Measurements from ENCODE around the gene CYP11A1. TPM values are rescaled to one million over a fixed set of nuclear protein-coding genes. Genes with fewer than 3 reads are reported as not detected.

The CYP11A1 gene
- polyA plus RNA-seq (2013, experiment 1 of 2), result 1.7 TPM
- polyA plus RNA-seq (2013, experiment 2 of 2), result 2.2 TPM

GRCh38 chr15:74367296-74367854 is at the start of gene CYP11A1:
CYP11A1 (minus strand) TSS chr15:74367646; CDS start chr15:74367585, 61 bp downstream.
- peak within 1 kb of the TSS; percentile 67; the same call in 1 of the 2 replicates for H3K4me3 ChIP-seq (ENCODE audit: low read length)
- H3K9me3 ChIP-seq (ENCODE audit: insufficient read depth, low read depth, low read length), result no peaks in the 10 kb centered on the region
- H3K27me3 ChIP-seq (ENCODE audit: insufficient read depth, low read length), result peaks cover 29% of the 10 kb centered on the region
- 87% methylated on average over 12 of the region's 12 CpGs for WGBS
- peaks cover 12% of the 10 kb centered on the region for H3K4me1 ChIP-seq (ENCODE audit: insufficient read depth, low read length)
- no peak within 1 kb of the TSS for H3K9ac ChIP-seq (ENCODE audit: low read depth, low read length)
- no peaks in the 10 kb centered on the region for H3K36me3 ChIP-seq (ENCODE audit: insufficient read depth, low read length)
- no peak within 1 kb of the TSS for H3K27ac ChIP-seq (ENCODE audit: low read depth, low read length)

GRCh38 chr15:74417225-74417624 is 49.8 kb upstream of the CYP11A1 start:
- Histone ChIP-seq H3K36me3 (ENCODE audit: insufficient read depth, low read length) (peaks cover 45% of the 10 kb centered on the region), H3K4me1 (ENCODE audit: insufficient read depth, low read length) (peaks cover 11% of the 10 kb centered on the region), H3K9me3 (ENCODE audit: insufficient read depth, low read depth, low read length) (no peaks in the 10 kb centered on the region), H3K27me3 (ENCODE audit: insufficient read depth, low read length) (no peaks in the 10 kb centered on the region), H3K4me3 (ENCODE audit: low read length) (no peak overlapping the region), H3K9ac (ENCODE audit: low read depth, low read length) (no peak overlapping the region), H3K27ac (ENCODE audit: low read depth, low read length) (no peak overlapping the region)
- WGBS, result 91% methylated on average over 13 of the region's 13 CpGs

DNA sequence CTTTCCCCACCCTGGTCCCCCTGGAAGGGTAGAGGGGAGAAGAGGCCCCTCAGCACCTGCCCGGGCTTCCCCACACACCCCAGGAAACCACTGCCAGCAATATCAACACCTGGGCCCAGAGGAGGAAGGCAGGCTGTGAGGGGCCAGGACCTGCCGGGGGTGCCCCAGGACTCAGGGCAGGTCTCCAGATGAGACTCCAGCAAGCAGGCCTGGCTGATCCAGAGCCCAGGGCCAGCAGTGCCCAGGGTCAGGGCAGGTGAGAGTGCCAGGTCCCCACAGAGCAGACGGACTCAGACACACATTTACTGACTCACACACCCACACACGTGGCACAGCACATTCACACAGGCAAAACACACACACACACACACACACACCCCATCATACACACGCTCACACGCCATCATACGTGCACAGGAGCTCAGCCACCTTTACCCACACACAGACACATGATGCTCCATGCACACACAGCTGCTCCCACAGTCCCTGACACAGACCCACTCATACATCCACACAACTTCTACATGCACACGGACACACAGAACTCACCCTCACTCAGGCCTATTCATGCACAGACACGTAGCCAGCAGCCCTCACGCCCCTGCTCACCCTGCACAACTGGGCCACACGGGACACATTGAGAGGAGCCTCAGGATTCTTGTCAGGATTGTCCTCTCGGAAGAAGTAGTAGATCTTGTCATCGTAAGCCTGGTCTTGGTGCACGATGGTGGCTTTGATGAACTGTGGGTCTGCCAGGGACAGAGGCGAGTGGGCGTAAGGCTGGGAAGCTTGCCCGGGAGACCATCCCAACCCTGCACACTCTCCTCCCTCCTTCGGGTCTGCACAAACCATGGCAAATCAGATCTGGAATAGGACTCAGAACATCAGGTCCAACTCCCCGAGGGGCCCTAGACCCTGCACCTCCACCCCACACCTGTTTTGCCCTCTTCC is 48.8 kb upstream of the CYP11A1 start:
- Histone ChIP-seq H3K4me3 (ENCODE audit: low read length) (no peak overlapping the region), H3K36me3 (ENCODE audit: insufficient read depth, low read length) (peaks cover 51% of the 10 kb centered on the region)

DNA sequence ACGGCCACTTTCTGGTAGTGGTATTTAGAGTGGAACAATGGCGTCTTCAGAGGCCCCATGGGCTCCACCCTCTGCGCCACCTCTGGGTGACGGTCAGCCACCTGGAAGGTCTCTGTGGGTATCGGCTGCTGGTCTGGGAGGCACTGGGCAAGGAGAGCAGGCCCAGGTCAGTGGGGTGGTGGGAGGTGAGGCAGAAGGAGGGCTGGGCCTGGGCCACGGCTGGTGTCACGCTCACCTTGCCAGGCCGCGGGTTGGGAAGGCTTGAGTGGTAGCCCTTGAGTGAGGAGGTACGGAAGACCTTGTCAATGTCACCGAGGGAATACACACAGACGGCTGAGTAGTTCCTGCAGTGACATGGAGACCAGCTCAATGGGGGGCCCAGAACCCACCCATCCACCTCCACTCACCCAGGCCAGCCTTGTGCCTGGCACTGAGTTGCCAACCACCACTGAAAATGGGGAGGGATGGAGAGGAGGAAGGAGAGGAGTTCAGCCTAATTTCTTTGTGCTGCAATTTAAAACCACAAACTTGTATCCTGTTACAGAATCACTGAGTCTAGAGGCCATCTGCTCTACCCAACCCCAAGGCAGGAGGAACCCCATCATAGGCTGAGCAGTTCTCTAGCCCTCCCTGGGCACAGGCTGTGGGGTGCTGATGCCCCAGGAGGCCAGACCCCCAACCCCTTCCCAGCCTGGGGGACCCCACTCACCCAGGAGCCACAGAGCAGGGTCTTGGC is 47.3 kb upstream of the CYP11A1 start:
- Histone ChIP-seq H3K4me1 (ENCODE audit: insufficient read depth, low read length) (no peaks in the 10 kb centered on the region), H3K27me3 (ENCODE audit: insufficient read depth, low read length) (no peaks in the 10 kb centered on the region), H3K36me3 (ENCODE audit: insufficient read depth, low read length) (peaks cover 63% of the 10 kb centered on the region), H3K9ac (ENCODE audit: low read depth, low read length) (no peak overlapping the region), H3K9me3 (ENCODE audit: insufficient read depth, low read depth, low read length) (no peaks in the 10 kb centered on the region), H3K27ac (ENCODE audit: low read depth, low read length) (no peak overlapping the region), H3K4me3 (ENCODE audit: low read length) (no peak overlapping the region)
- WGBS, result 97% methylated on average over 12 of the region's 12 CpGs

More for the DNA sequence above, 48.8 kb upstream of the CYP11A1 start:
- no peaks in the 10 kb centered on the region for H3K9me3 ChIP-seq (ENCODE audit: insufficient read depth, low read depth, low read length)
- WGBS, result 93% methylated on average over 18 of the region's 19 CpGs
- H3K27ac ChIP-seq (ENCODE audit: low read depth, low read length), result no peak overlapping the region
- H3K9ac ChIP-seq (ENCODE audit: low read depth, low read length), result no peak overlapping the region
- no peaks in the 10 kb centered on the region for H3K27me3 ChIP-seq (ENCODE audit: insufficient read depth, low read length)
- peaks cover 2% of the 10 kb centered on the region; the same call in 1 of the 2 replicates for H3K4me1 ChIP-seq (ENCODE audit: insufficient read depth, low read length)

DNA sequence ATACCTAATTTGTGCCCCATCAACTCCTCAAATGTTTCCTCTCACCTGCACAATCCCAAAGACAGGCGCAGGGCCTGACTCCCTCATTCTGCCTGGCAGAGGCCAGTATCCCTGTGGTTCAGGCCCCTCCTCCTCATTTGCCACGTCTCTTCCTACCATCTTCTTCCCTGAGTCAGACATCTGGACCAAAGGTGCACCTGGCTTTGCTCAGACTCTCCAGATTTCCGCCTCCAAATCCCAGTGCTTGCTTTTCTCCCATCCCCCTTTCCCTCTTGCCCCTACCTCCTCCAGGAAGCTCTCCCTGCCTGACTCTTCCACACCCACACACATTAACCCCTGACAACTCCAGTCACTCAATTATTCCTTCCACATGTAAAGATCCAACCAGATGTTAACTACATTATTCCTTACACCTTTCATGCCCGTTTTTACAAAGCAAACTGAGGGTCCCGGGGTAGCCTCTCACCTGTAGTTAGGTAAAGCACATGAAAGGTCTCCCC is 46.7 kb upstream of the CYP11A1 start:
- no peaks in the 10 kb centered on the region for H3K4me1 ChIP-seq (ENCODE audit: insufficient read depth, low read length)
- H3K27me3 ChIP-seq (ENCODE audit: insufficient read depth, low read length), result no peaks in the 10 kb centered on the region
- no peak overlapping the region for H3K27ac ChIP-seq (ENCODE audit: low read depth, low read length)
- 94% methylated on average over 5 of the region's 5 CpGs for WGBS
- peaks cover 63% of the 10 kb centered on the region for H3K36me3 ChIP-seq (ENCODE audit: insufficient read depth, low read length)
- no peak overlapping the region for H3K9ac ChIP-seq (ENCODE audit: low read depth, low read length)
- H3K9me3 ChIP-seq (ENCODE audit: insufficient read depth, low read depth, low read length), result no peaks in the 10 kb centered on the region
- H3K4me3 ChIP-seq (ENCODE audit: low read length), result no peak overlapping the region

GRCh38 chr15:74413350-74414080 is 46.1 kb upstream of the CYP11A1 start:
- WGBS, result 92% methylated on average over 9 of the region's 9 CpGs
- Histone ChIP-seq H3K27ac (ENCODE audit: low read depth, low read length) (no peak overlapping the region), H3K9me3 (ENCODE audit: insufficient read depth, low read depth, low read length) (no peaks in the 10 kb centered on the region), H3K36me3 (ENCODE audit: insufficient read depth, low read length) (peaks cover 63% of the 10 kb centered on the region), H3K4me1 (ENCODE audit: insufficient read depth, low read length) (no peaks in the 10 kb centered on the region), H3K4me3 (ENCODE audit: low read length) (no peak overlapping the region), H3K27me3 (ENCODE audit: insufficient read depth, low read length) (no peaks in the 10 kb centered on the region), H3K9ac (ENCODE audit: low read depth, low read length) (no peak overlapping the region)

- peaks cover 58% of the 10 kb centered on the region for H3K36me3 ChIP-seq (ENCODE audit: insufficient read depth, low read length)
- peaks cover 2% of the 10 kb centered on the region; the same call in 1 of the 2 replicates for H3K4me1 ChIP-seq (ENCODE audit: insufficient read depth, low read length)
- H3K9ac ChIP-seq (ENCODE audit: low read depth, low read length), result no peak overlapping the region
- H3K27me3 ChIP-seq (ENCODE audit: insufficient read depth, low read length), result no peaks in the 10 kb centered on the region
- 80% methylated on average over 6 of the region's 6 CpGs for WGBS
- no peak overlapping the region for H3K27ac ChIP-seq (ENCODE audit: low read depth, low read length)
- no peaks in the 10 kb centered on the region for H3K9me3 ChIP-seq (ENCODE audit: insufficient read depth, low read depth, low read length)
- no peak overlapping the region for H3K4me3 ChIP-seq (ENCODE audit: low read length)
Observed at GRCh38 chr15:74412159-74412558, 44.7 kb upstream of the CYP11A1 start.

DNA sequence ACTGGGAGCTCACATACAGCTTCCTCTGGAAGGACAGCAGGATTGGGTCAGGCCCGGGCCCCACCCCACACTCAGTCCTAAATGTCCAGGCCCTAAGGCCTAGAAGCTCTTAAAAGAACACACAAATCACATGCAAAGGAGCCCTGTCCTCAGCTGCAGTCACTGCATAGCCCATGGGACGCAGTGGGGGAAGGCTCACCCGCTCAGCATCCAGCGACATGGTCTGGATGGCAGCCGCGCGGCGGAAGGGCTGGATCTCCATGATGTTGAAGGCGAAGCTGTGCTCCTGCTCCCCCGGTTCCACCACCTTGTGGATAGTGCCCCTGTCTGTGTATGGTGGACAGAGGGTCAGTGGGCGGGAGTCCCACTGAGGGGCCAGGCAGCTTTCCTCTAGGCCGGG is 44.2 kb upstream of the CYP11A1 start:
- Histone ChIP-seq H3K4me3 (ENCODE audit: low read length) (no peak overlapping the region), H3K9me3 (ENCODE audit: insufficient read depth, low read depth, low read length) (no peaks in the 10 kb centered on the region), H3K4me1 (ENCODE audit: insufficient read depth, low read length) (peaks cover 7% of the 10 kb centered on the region; the same call in 1 of the 2 replicates), H3K27ac (ENCODE audit: low read depth, low read length) (no peak overlapping the region), H3K9ac (ENCODE audit: low read depth, low read length) (no peak overlapping the region), H3K36me3 (ENCODE audit: insufficient read depth, low read length) (peaks cover 56% of the 10 kb centered on the region), H3K27me3 (ENCODE audit: insufficient read depth, low read length) (no peaks in the 10 kb centered on the region)
- WGBS, result 96% methylated on average over 12 of the region's 12 CpGs

GRCh38 chr15:74410502-74410901 is 43.1 kb upstream of the CYP11A1 start:
- Histone ChIP-seq H3K9ac (ENCODE audit: low read depth, low read length) (no peak overlapping the region), H3K36me3 (ENCODE audit: insufficient read depth, low read length) (peaks cover 44% of the 10 kb centered on the region), H3K27ac (ENCODE audit: low read depth, low read length) (no peak overlapping the region), H3K4me1 (ENCODE audit: insufficient read depth, low read length) (peaks cover 9% of the 10 kb centered on the region; the same call in 1 of the 2 replicates), H3K4me3 (ENCODE audit: low read length) (no peak overlapping the region), H3K9me3 (ENCODE audit: insufficient read depth, low read depth, low read length) (no peaks in the 10 kb centered on the region), H3K27me3 (ENCODE audit: insufficient read depth, low read length) (no peaks in the 10 kb centered on the region)
- 95% methylated on average over 18 of the region's 18 CpGs for WGBS

GRCh38 chr15:74409225-74409624 is 41.8 kb upstream of the CYP11A1 start:
- H3K36me3 ChIP-seq (ENCODE audit: insufficient read depth, low read length), result peaks cover 32% of the 10 kb centered on the region
- no peaks in the 10 kb centered on the region for H3K27me3 ChIP-seq (ENCODE audit: insufficient read depth, low read length)
- H3K9me3 ChIP-seq (ENCODE audit: insufficient read depth, low read depth, low read length), result no peaks in the 10 kb centered on the region
- 88% methylated on average over 6 of the region's 7 CpGs for WGBS
- peaks cover 9% of the 10 kb centered on the region; the same call in 1 of the 2 replicates for H3K4me1 ChIP-seq (ENCODE audit: insufficient read depth, low read length)
- H3K4me3 ChIP-seq (ENCODE audit: low read length), result no peak overlapping the region
- H3K9ac ChIP-seq (ENCODE audit: low read depth, low read length), result no peak overlapping the region; the same call in 1 of the 2 replicates
- no peak overlapping the region for H3K27ac ChIP-seq (ENCODE audit: low read depth, low read length)

Data from HUES64 (cell line).